ENCODE results near the gene LINC01488.

- no peak for TF ChIP-seq ZNF441 (CRISPR knock-in tag; IDR thresholded peaks at IDR 0.05; ENCODE audit: borderline replicate concordance)
- no peak for TF ChIP-seq EP300 (IDR thresholded peaks at IDR 0.05; ENCODE audit: low read depth in 2 of 2, low read length in 2 of 2)
- no peak for TF ChIP-seq EP300 (CRISPR knock-in tag; IDR thresholded peaks at IDR 0.05; ENCODE audit: borderline replicate concordance)
- TF ChIP-seq SETDB1 (CRISPR knock-in tag; IDR thresholded peaks at IDR 0.05; ENCODE audit: borderline replicate concordance): no peak
- TF ChIP-seq, protein P1, sequence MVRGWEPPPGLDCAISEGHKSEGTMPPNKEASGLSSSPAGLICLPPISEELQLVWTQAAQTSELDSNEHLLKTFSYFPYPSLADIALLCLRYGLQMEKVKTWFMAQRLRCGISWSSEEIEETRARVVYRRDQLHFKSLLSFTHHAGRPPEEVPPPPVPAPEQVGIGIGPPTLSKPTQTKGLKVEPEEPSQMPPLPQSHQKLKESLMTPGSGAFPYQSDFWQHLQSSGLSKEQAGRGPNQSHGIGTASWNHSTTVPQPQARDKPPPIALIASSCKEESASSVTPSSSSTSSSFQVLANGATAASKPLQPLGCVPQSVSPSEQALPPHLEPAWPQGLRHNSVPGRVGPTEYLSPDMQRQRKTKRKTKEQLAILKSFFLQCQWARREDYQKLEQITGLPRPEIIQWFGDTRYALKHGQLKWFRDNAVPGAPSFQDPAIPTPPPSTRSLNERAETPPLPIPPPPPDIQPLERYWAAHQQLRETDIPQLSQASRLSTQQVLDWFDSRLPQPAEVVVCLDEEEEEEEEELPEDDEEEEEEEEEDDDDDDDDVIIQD (CRISPR knock-in tag; IDR thresholded peaks at IDR 0.05; ENCODE audit: low read depth): no peak
- no peak for TF ChIP-seq ZNF670 (CRISPR knock-in tag; IDR thresholded peaks at IDR 0.05; ENCODE audit: borderline replicate concordance)
- TF ChIP-seq ZNF3 (CRISPR knock-in tag; IDR thresholded peaks at IDR 0.05): no peak
- TF ChIP-seq MAX (IDR thresholded peaks at IDR 0.05): no peak
- TF ChIP-seq POLR2A (IDR thresholded peaks at IDR 0.05; ENCODE audit: insufficient read depth in 1 of 2, low read depth in 2 of 2, low read length in 2 of 2): no peak
- no peak for TF ChIP-seq ZMYM3 (CRISPR knock-in tag; IDR thresholded peaks at IDR 0.05)
- TF ChIP-seq NFYB (CRISPR knock-in tag; IDR thresholded peaks at IDR 0.05): no peak
- no peak for TF ChIP-seq FOXM1 (CRISPR knock-in tag; IDR thresholded peaks at IDR 0.05)
- TF ChIP-seq ZNF841 (CRISPR knock-in tag; IDR thresholded peaks at IDR 0.05; ENCODE audit: borderline replicate concordance): no peak
- TF ChIP-seq ZBTB7A (CRISPR knock-in tag; IDR thresholded peaks at IDR 0.05): no peak
- no peak for TF ChIP-seq GATAD2A (CRISPR knock-in tag; IDR thresholded peaks at IDR 0.05)
Observed at GRCh38 chr11:69448471-69449284, 32.8 kb upstream of the LINC01488 start.
